ENCODE measurements around the gene COX4I1. TPM values are rescaled to one million over a fixed set of nuclear protein-coding genes. Genes with fewer than 3 reads are reported as not detected.

The COX4I1 gene
- total and polyA plus RNA-seq, 2 donors from 2014 or later, result 439 to 1,996 TPM

DNA sequence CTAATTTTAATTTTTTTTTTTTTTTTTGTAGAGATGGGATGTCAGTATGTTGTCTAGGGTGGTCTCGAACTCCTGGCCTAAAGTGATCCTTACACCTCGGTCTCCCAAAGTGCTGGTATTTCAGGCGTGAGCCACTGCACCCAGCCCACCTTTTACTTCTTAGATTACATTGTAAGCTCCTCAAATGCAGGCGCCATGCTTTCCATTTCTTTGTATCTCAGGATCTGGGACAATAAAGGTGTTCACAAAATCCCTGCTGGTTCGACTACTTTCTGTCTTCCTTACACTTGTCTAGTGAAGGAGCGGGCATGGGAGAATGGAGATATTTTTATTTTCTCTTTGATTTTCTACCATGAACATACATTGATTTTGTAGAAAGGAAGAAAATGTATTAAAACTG is 25.4 kb upstream of the COX4I1 start:
- no peak for DNase-seq
- Histone ChIP-seq H3K27me3 (ENCODE audit: control insufficient read depth, insufficient read depth, low read length) (no peaks in the 10 kb centered on the region), H3K4me1 (ENCODE audit: control insufficient read depth in 2 of 3, insufficient read depth in 2 of 3, low read depth in 1 of 3, low read length in 3 of 3) (no peaks in the 10 kb centered on the region), H3K9ac (ENCODE audit: low read length in 3 of 3) (no peak overlapping the region), H3K9me3 (ENCODE audit: control insufficient read depth in 2 of 3, insufficient read depth in 1 of 3, low read length in 3 of 3) (no peaks in the 10 kb centered on the region), H3K4me3 (ENCODE audit: low read length in 3 of 3) (no peak overlapping the region), H3K36me3 (ENCODE audit: control insufficient read depth in 2 of 3, insufficient read depth in 3 of 3, low read length in 3 of 3) (peaks cover 0 to 18% (median 3%) of the 10 kb centered on the region in 3 donors), H3K27ac (ENCODE audit: low read depth in 2 of 2, low read length in 2 of 2) (no peak overlapping the region)
- FAIRE-seq, result no peak
- TF ChIP-seq, protein P1, sequence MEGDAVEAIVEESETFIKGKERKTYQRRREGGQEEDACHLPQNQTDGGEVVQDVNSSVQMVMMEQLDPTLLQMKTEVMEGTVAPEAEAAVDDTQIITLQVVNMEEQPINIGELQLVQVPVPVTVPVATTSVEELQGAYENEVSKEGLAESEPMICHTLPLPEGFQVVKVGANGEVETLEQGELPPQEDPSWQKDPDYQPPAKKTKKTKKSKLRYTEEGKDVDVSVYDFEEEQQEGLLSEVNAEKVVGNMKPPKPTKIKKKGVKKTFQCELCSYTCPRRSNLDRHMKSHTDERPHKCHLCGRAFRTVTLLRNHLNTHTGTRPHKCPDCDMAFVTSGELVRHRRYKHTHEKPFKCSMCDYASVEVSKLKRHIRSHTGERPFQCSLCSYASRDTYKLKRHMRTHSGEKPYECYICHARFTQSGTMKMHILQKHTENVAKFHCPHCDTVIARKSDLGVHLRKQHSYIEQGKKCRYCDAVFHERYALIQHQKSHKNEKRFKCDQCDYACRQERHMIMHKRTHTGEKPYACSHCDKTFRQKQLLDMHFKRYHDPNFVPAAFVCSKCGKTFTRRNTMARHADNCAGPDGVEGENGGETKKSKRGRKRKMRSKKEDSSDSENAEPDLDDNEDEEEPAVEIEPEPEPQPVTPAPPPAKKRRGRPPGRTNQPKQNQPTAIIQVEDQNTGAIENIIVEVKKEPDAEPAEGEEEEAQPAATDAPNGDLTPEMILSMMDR (IDR thresholded peaks at IDR 0.05; ENCODE audit: borderline replicate concordance, extremely low read depth, insufficient read depth), result no peak
- intact Hi-C loops (cut with DNase I), result no loop called here

- H3K27me3 ChIP-seq (ENCODE audit: control insufficient read depth, insufficient read depth, low read length), result no peaks in the 10 kb centered on the region
- no peak for FAIRE-seq
- DNase-seq, result no peak
- TF ChIP-seq, protein P1 (IDR thresholded peaks at IDR 0.05; ENCODE audit: borderline replicate concordance, extremely low read depth, insufficient read depth), result no peak
- intact Hi-C loops (cut with DNase I), result no loop called here
- H3K27ac ChIP-seq (ENCODE audit: low read depth in 2 of 2, low read length in 2 of 2), result no peak overlapping the region
- no peaks in the 10 kb centered on the region for H3K9me3 ChIP-seq (ENCODE audit: control insufficient read depth in 2 of 3, insufficient read depth in 1 of 3, low read length in 3 of 3)
- no peak overlapping the region for H3K9ac ChIP-seq (ENCODE audit: low read length in 3 of 3)
- peaks cover 0 to 23% (median 9%) of the 10 kb centered on the region in 3 donors for H3K36me3 ChIP-seq (ENCODE audit: control insufficient read depth in 2 of 3, insufficient read depth in 3 of 3, low read length in 3 of 3)
- no peaks in the 10 kb centered on the region for H3K4me1 ChIP-seq (ENCODE audit: control insufficient read depth in 2 of 3, insufficient read depth in 2 of 3, low read depth in 1 of 3, low read length in 3 of 3)
- H3K4me3 ChIP-seq (ENCODE audit: low read length in 3 of 3), result no peak overlapping the region
Observed at GRCh38 chr16:85774811-85775210, 24.7 kb upstream of the COX4I1 start.

GRCh38 chr16:85777583-85778310 is 21.7 kb upstream of the COX4I1 start:
- TF ChIP-seq, protein P1 (IDR thresholded peaks at IDR 0.05; ENCODE audit: borderline replicate concordance, extremely low read depth, insufficient read depth), result no peak
- intact Hi-C loops (cut with DNase I), result no loop called here
- Histone ChIP-seq H3K27me3 (ENCODE audit: control insufficient read depth, insufficient read depth, low read length) (no peaks in the 10 kb centered on the region), H3K9me3 (ENCODE audit: control insufficient read depth in 2 of 3, insufficient read depth in 1 of 3, low read length in 3 of 3) (no peaks in the 10 kb centered on the region), H3K4me3 (ENCODE audit: low read length in 3 of 3) (no peak overlapping the region), H3K36me3 (ENCODE audit: control insufficient read depth in 2 of 3, insufficient read depth in 3 of 3, low read length in 3 of 3) (peaks cover 0 to 37% (median 13%) of the 10 kb centered on the region in 3 donors), H3K27ac (ENCODE audit: low read depth in 2 of 2, low read length in 2 of 2) (no peak overlapping the region), H3K4me1 (ENCODE audit: control insufficient read depth in 2 of 3, insufficient read depth in 2 of 3, low read depth in 1 of 3, low read length in 3 of 3) (peaks cover 0 to 3% (median 0%) of the 10 kb centered on the region in 3 donors), H3K9ac (ENCODE audit: low read length in 3 of 3) (no peak overlapping the region)
- peak in 1 of 5 donors; percentile 15 for DNase-seq
- FAIRE-seq, result no peak
